Glutamatergic neuron (in vitro differentiated cells): ENCODE data around the gene MAMDC4. TPM values are rescaled to one million over a fixed set of nuclear protein-coding genes. Genes with fewer than 3 reads are reported as not detected.
A peak's percentile ranks its signal among the peaks of the same experiment; 100 is the strongest.

Source experiments
- DNase-seq: peaks from one replicate; pipeline ENCODE4 v3.0.0; 2022
- H3K27ac Mint-ChIP-seq: one replicate; pipeline ENCODE4 v1.8.0; 2020; ENCODE audit warnings: mild to moderate bottlenecking, mixed read lengths, inconsistent platforms; ENCODE audit not compliant: unreplicated experiment
- H3K27me3 Mint-ChIP-seq: one replicate; pipeline ENCODE4 v1.8.0; 2020; ENCODE audit warnings: mild to moderate bottlenecking, moderate library complexity, mixed read lengths, inconsistent platforms; ENCODE audit not compliant: unreplicated experiment
- H3K36me3 Mint-ChIP-seq: one replicate; pipeline ENCODE4 v1.8.0; 2020; ENCODE audit warnings: mild to moderate bottlenecking, mixed read lengths, inconsistent platforms; ENCODE audit not compliant: unreplicated experiment
- H3K4me1 Mint-ChIP-seq: one replicate; pipeline ENCODE4 v1.8.0; 2020; ENCODE audit warnings: mild to moderate bottlenecking, low read depth, mixed read lengths, inconsistent platforms; ENCODE audit not compliant: unreplicated experiment
- H3K4me3 Mint-ChIP-seq: one replicate; pipeline ENCODE4 v1.8.0; 2020; ENCODE audit warnings: mild to moderate bottlenecking, mixed read lengths, inconsistent platforms; ENCODE audit not compliant: unreplicated experiment
- H3K9me3 Mint-ChIP-seq: one replicate; pipeline ENCODE4 v1.8.0; 2020; ENCODE audit warnings: mild to moderate bottlenecking, moderate library complexity, mixed read lengths, inconsistent platforms; ENCODE audit not compliant: unreplicated experiment
- total RNA-seq: library from RNA; stranded (reverse); fragmentation: NEBNext Ultra II Directional; extraction: Animal tissue kit (Norgen Biotek cat#: 25700); gene quantifications from one replicate; pipeline ENCODE4 v1.2.1, GENCODE V29; 2021; ENCODE audit not compliant: unreplicated experiment
- TF ChIP-seq, protein P1 (sequence below): fragments of 200-600 bp; sonication (generic); IDR thresholded peaks from one replicate; pipeline ENCODE4 v1.5.0; 2021; ENCODE audit not compliant: partially characterized antibody, unreplicated experiment

The MAMDC4 gene
- total RNA-seq, 1 donor from 2014 or later, result 17.6 TPM

GRCh38 chr9:136886610-136887597 is 34.8 kb downstream of the MAMDC4 start:
- DNase-seq, result peak; percentile 69
- Mint-ChIP-seq H3K9me3 (peaks cover 3% of the 10 kb centered on the region), H3K36me3 (no peaks in the 10 kb centered on the region), H3K4me1 (peaks cover 4% of the 10 kb centered on the region), H3K27ac (peak overlapping the region; percentile 79), H3K4me3 (peak overlapping the region; percentile 92), H3K27me3 (no peaks in the 10 kb centered on the region)
- TF ChIP-seq, protein P1, sequence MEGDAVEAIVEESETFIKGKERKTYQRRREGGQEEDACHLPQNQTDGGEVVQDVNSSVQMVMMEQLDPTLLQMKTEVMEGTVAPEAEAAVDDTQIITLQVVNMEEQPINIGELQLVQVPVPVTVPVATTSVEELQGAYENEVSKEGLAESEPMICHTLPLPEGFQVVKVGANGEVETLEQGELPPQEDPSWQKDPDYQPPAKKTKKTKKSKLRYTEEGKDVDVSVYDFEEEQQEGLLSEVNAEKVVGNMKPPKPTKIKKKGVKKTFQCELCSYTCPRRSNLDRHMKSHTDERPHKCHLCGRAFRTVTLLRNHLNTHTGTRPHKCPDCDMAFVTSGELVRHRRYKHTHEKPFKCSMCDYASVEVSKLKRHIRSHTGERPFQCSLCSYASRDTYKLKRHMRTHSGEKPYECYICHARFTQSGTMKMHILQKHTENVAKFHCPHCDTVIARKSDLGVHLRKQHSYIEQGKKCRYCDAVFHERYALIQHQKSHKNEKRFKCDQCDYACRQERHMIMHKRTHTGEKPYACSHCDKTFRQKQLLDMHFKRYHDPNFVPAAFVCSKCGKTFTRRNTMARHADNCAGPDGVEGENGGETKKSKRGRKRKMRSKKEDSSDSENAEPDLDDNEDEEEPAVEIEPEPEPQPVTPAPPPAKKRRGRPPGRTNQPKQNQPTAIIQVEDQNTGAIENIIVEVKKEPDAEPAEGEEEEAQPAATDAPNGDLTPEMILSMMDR, result no peak

DNA sequence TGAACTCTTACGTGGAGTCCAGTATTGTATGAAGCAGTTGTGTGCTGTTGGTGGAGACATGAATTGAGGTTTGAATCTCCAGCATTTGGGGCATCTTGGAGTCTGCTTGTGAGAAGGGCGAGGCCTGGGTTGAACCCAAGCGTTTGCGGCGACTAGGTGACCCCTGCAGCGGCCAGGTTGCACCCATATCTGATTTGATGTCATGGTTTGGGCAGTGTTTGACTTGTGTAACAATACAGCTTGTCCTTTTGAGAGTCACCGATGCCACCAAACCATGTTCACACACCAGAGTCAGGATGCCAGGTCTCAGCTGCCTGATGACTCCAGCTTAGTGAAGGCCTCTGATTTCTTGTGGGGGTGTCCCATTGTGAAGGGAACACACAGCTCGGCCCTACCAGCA is 36.3 kb downstream of the MAMDC4 start:
- Mint-ChIP-seq H3K9me3 (peaks cover 6% of the 10 kb centered on the region), H3K4me1 (peaks cover 4% of the 10 kb centered on the region), H3K4me3 (no peak overlapping the region), H3K36me3 (no peaks in the 10 kb centered on the region), H3K27me3 (no peaks in the 10 kb centered on the region), H3K27ac (no peak overlapping the region)
- no peak for DNase-seq
- TF ChIP-seq, protein P1, result no peak

GRCh38 chr9:136889858-136890257 is 37.7 kb downstream of the MAMDC4 start:
- TF ChIP-seq, protein P1, result no peak
- Mint-ChIP-seq H3K27me3 (peaks cover 3% of the 10 kb centered on the region), H3K27ac (no peak overlapping the region), H3K36me3 (no peaks in the 10 kb centered on the region), H3K4me1 (peaks cover 4% of the 10 kb centered on the region), H3K9me3 (peaks cover 7% of the 10 kb centered on the region), H3K4me3 (no peak overlapping the region)
- DNase-seq, result no peak

- DNase-seq, result no peak
- TF ChIP-seq, protein P1, result no peak
- Mint-ChIP-seq H3K36me3 (no peaks in the 10 kb centered on the region), H3K4me1 (peaks cover 4% of the 10 kb centered on the region), H3K9me3 (peaks cover 7% of the 10 kb centered on the region), H3K27ac (no peak overlapping the region), H3K27me3 (peaks cover 3% of the 10 kb centered on the region), H3K4me3 (no peak overlapping the region)
Measured at GRCh38 chr9:136890661-136891060, 38.5 kb downstream of the MAMDC4 start.

GRCh38 chr9:136896027-136896426 is 43.9 kb downstream of the MAMDC4 start:
- H3K36me3 Mint-ChIP-seq, result no peaks in the 10 kb centered on the region
- DNase-seq, result no peak
- H3K27me3 Mint-ChIP-seq, result peaks cover 8% of the 10 kb centered on the region
- H3K27ac Mint-ChIP-seq, result no peak overlapping the region
- TF ChIP-seq, protein P1, result no peak
- peaks cover 8% of the 10 kb centered on the region for H3K9me3 Mint-ChIP-seq
- peaks cover 3% of the 10 kb centered on the region for H3K4me1 Mint-ChIP-seq
- no peak overlapping the region for H3K4me3 Mint-ChIP-seq
